Liver (tissue), 3 donors: ENCODE measurements around the gene BMP8A.

Experiments
- EGR1 ChIP-seq, 2 donors: IDR thresholded peaks; 2 replicates each; pipeline ENCODE4 v1.6.1; 2016 to 2018; ENCODE audit warnings: antibody characterized with exemption in 2 of 2, low read depth in 2 of 2
- GABPA ChIP-seq, 2 donors: IDR thresholded peaks in 1 of 2; conservative IDR thresholded peaks in 1 of 2; 2 replicates each; pipeline ENCODE4 v1.6.1; 2016; ENCODE audit warnings: antibody characterized with exemption in 2 of 2, mild to moderate bottlenecking in 1 of 2, moderate library complexity in 1 of 2
- JUND ChIP-seq, 2 donors: IDR thresholded peaks; 2 replicates each; pipeline ENCODE4 v1.6.1; 2016; ENCODE audit warnings: antibody characterized with exemption in 2 of 2
- RAD21 ChIP-seq, 2 donors: IDR thresholded peaks; 2 replicates each; pipeline ENCODE4 v1.6.1; 2016; ENCODE audit warnings: antibody characterized with exemption in 2 of 2, mild to moderate bottlenecking in 2 of 2
- SP1 ChIP-seq: IDR thresholded peaks from 2 replicates; pipeline ENCODE4 v1.6.1; 2018; ENCODE audit warnings: antibody characterized with exemption, mild to moderate bottlenecking
- TAF1 ChIP-seq: conservative IDR thresholded peaks from 2 replicates; pipeline ENCODE4 v1.6.1; 2016; ENCODE audit warnings: antibody characterized with exemption, mild to moderate bottlenecking
- YY1 ChIP-seq: IDR thresholded peaks from 2 replicates; pipeline ENCODE4 v1.6.1; 2016; ENCODE audit warnings: antibody characterized with exemption, mild to moderate bottlenecking
- TF ChIP-seq, protein P1 (sequence below): IDR thresholded peaks from 2 replicates; pipeline ENCODE4 v1.6.1; 2016; ENCODE audit warnings: antibody characterized with exemption
- TF ChIP-seq, protein P2 (sequence below): fragments of 150-350 bp; IDR thresholded peaks from 2 replicates; pipeline ENCODE4 v1.5.1; 2017; ENCODE audit warnings: improper control_type of control experiment, low read depth, low read length; ENCODE audit not compliant: missing input control
- TF ChIP-seq, protein P3 (sequence below): IDR thresholded peaks from 2 replicates; pipeline ENCODE4 v1.6.1; 2016; ENCODE audit warnings: antibody characterized with exemption
- TF ChIP-seq, protein P4 (sequence below): IDR thresholded peaks from 2 replicates; pipeline ENCODE4 v1.6.1; 2016; ENCODE audit warnings: antibody characterized with exemption, mild to moderate bottlenecking
- donor health status: healthy.
- donor health status: healthy.

DNA sequence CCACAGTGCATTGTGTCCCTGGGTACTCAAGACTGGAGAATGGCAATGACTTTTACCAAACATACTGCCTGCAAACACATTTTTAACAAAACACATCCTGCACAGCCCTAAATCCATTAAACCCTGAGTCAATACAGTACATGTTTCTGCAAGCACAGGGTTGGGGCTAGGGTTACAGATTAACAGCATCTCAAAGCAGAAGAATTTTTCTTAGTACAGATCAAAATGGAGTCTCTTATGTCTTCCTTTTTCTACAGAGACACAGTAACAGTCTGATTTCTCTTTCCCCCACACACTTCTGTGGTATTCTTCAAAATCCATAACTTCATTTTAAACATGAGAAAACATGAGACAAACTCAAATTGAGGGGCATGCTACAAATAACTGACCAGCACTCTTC lies 13.9 kb downstream of the BMP8A start:
- TF ChIP-seq, protein P1, sequence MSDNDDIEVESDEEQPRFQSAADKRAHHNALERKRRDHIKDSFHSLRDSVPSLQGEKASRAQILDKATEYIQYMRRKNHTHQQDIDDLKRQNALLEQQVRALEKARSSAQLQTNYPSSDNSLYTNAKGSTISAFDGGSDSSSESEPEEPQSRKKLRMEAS, result no peak
- TF ChIP-seq, protein P2, sequence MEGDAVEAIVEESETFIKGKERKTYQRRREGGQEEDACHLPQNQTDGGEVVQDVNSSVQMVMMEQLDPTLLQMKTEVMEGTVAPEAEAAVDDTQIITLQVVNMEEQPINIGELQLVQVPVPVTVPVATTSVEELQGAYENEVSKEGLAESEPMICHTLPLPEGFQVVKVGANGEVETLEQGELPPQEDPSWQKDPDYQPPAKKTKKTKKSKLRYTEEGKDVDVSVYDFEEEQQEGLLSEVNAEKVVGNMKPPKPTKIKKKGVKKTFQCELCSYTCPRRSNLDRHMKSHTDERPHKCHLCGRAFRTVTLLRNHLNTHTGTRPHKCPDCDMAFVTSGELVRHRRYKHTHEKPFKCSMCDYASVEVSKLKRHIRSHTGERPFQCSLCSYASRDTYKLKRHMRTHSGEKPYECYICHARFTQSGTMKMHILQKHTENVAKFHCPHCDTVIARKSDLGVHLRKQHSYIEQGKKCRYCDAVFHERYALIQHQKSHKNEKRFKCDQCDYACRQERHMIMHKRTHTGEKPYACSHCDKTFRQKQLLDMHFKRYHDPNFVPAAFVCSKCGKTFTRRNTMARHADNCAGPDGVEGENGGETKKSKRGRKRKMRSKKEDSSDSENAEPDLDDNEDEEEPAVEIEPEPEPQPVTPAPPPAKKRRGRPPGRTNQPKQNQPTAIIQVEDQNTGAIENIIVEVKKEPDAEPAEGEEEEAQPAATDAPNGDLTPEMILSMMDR, result no peak
- TF ChIP-seq JUND (IDR thresholded peaks at IDR 0.05) (no peak), EGR1 (IDR thresholded peaks at IDR 0.05; ENCODE audit: low read depth in 2 of 2) (no peak), YY1 (no peak), GABPA (IDR thresholded peaks at IDR 0.05 in 1 of 2, conservative IDR thresholded peaks at IDR 0.05 in 1 of 2) (no peak), SP1 (no peak), RAD21 (IDR thresholded peaks at IDR 0.05) (no peak), TAF1 (no peak)
- TF ChIP-seq, protein P3, sequence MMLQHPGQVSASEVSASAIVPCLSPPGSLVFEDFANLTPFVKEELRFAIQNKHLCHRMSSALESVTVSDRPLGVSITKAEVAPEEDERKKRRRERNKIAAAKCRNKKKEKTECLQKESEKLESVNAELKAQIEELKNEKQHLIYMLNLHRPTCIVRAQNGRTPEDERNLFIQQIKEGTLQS, result no peak
- TF ChIP-seq, protein P4, sequence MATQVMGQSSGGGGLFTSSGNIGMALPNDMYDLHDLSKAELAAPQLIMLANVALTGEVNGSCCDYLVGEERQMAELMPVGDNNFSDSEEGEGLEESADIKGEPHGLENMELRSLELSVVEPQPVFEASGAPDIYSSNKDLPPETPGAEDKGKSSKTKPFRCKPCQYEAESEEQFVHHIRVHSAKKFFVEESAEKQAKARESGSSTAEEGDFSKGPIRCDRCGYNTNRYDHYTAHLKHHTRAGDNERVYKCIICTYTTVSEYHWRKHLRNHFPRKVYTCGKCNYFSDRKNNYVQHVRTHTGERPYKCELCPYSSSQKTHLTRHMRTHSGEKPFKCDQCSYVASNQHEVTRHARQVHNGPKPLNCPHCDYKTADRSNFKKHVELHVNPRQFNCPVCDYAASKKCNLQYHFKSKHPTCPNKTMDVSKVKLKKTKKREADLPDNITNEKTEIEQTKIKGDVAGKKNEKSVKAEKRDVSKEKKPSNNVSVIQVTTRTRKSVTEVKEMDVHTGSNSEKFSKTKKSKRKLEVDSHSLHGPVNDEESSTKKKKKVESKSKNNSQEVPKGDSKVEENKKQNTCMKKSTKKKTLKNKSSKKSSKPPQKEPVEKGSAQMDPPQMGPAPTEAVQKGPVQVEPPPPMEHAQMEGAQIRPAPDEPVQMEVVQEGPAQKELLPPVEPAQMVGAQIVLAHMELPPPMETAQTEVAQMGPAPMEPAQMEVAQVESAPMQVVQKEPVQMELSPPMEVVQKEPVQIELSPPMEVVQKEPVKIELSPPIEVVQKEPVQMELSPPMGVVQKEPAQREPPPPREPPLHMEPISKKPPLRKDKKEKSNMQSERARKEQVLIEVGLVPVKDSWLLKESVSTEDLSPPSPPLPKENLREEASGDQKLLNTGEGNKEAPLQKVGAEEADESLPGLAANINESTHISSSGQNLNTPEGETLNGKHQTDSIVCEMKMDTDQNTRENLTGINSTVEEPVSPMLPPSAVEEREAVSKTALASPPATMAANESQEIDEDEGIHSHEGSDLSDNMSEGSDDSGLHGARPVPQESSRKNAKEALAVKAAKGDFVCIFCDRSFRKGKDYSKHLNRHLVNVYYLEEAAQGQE, result no peak
